Measurements from ENCODE around the gene TEX51.

TEX51 gene

GRCh38 chr2:126879348-126880298 is 19.1 kb upstream of the TEX51 start:
- no peak for DNase-seq

DNA sequence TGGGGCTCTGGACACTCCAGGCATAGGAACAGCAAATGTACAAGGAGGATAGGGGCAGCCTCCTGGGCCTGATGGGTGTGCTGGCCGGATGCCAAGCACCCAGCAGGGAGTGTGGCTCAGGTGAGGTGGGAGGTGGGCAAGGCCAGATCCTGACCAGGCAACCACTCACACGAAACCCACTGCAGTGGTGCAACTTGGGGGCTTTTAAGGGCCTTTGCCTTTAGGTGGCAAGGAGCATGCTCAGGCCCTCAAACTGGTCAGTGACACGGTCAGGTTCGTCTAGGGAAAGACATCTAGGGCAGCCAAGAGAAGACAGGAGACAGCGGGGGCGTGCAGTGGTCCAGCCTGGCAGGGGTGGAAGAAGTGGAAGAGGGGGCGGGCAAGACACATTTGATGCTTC is 18.4 kb upstream of the TEX51 start:
- no peak for DNase-seq

DNA sequence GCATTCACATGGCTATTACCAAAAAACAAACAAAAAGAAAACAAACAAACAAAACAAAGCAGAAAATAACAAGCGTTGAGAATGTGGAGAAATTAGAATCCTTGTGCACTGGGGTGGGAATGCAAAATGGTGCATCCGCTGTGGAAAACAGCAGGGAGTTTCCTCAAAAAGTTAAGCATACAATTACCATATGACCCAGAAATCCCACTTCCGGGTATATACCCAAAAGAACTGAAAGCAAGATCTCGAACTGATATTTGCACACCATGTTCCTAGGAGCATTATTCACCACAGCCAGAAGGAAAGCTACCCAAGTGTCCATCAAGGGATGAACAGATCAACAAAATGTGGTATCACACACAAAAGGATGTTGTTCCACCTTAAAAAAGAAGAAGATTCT is 17.9 kb upstream of the TEX51 start:
- DNase-seq: no peak

DNA sequence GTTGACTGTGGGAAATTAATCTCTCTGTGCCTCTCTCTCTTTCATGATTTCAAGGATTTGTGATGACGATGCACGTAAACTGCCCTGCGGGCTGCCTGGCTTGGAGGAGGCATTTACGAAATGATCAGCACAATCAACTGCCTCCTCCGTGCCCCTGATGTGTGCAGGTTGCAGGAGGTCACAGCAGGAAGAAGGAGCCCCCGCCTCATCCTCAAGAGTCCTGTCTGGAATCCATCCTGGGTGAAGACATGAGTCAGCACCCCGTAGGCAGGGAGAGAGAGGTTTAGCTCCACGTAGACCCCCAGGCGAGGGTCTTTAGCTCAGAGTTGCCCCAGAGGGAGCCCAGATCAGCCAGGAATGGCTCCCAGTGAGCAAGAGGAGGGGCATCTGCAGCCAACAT is 17.1 kb upstream of the TEX51 start:
- DNase-seq: no peak

DNA sequence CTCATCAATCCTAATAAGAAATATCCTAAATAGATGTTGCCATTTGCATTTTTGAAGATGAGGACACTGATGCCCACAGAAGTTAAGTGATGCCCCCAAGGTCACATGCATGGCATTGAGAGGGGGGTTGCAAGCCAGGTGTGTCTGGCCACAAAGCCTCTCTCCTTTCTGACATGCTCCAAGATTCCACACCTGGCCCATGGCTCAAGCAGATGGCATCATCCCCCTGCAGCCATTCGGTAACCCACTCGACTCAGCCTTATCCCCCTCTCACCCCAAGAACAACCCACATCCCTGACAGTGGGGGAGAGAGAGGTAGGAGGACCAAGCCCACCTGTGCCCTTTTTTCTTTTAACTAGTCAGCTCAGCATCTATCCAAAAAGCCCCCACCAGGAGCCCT is 16.5 kb upstream of the TEX51 start:
- DNase-seq: no peak

- no peak for DNase-seq
Observed at GRCh38 chr2:126882736-126883665, 15.7 kb upstream of the TEX51 start.

DNA sequence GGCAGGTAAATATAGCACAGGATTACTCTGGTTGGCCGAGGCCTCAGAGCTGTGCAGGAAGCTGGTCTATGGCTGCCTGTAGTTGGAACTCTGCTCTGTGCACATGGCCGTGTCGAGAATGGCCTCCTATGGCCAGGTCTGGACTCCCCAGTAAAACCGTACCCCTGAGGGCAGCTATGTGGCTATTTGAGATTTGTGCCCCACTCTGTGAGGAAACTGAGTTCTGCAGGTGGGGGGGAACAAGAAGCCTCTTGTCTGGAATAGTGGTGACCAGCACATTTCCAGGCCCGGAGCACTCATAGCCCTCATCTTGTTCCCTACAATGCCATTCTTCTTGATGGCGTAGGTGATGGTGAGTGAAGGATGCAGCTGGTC is 15.0 kb upstream of the TEX51 start:
- DNase-seq: no peak

- no peak for DNase-seq
Observed at GRCh38 chr2:126884861-126885750, 13.6 kb upstream of the TEX51 start.

DNA sequence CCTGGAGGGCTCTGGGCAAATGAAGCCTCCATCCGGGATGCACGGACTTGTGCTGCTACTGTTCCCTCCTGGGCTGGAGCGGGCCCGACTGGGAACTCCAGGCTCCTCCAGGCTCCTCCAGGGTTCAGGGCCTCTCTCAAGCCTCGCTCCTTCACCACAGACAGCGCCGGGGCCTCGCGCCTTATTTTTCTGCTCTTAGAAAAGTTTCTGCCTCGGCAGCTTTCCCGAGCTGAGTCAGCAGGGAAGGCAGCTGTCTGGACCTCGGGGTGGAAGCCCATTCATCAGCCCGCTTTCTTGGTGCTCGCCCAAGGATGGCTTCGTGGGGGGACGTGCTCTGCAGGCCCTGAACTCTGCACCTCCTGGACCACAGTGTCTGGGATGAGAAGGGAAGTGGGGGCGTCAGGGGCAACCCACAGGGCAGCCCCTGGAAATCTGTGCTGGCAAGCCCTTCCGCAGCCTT is 12.9 kb upstream of the TEX51 start:
- no peak for DNase-seq

DNA sequence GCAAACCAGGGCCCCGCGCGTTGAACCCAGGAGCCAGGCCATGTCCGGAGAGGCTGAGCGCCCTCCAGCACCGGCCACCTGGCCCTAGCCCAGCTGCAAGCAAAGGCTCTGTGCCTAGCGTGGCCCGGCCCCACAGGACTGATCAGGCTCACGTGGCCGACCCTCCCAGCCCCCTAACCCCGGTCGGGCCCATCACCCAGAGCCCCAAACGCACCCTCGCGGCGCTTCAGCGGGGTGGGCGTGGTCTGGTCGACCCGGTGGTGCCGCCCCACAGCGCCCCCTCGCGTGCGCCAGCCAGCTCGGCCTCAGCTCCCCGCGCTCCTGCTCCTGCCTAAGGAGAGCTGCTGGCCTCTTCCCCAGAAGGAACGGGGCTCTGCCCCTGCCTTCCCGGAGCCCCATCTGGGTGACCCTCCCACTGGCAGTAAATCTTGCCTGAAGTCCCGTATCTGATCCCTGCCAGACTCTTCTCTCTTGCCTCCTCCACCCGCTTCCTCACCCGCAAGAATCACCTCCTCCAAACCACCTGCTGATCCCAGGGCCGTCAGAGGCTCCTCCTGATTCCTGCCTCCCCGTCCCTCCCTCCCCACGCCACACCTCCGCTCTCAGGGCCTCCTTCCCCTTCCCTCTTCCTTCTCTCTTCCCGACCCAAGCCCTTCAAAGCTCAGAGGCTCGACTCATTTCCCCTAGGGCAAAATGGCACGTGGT is 12.3 kb upstream of the TEX51 start:
- DNase-seq: no peak

GRCh38 chr2:126886916-126887280 is 11.8 kb upstream of the TEX51 start:
- no peak for DNase-seq

GRCh38 chr2:126887506-126887905 is 11.2 kb upstream of the TEX51 start:
- DNase-seq: no peak

GRCh38 chr2:126888046-126888445 is 10.6 kb upstream of the TEX51 start:
- DNase-seq: no peak

- no peak for DNase-seq
Observed at GRCh38 chr2:126889071-126889470, 9.6 kb upstream of the TEX51 start.

DNA sequence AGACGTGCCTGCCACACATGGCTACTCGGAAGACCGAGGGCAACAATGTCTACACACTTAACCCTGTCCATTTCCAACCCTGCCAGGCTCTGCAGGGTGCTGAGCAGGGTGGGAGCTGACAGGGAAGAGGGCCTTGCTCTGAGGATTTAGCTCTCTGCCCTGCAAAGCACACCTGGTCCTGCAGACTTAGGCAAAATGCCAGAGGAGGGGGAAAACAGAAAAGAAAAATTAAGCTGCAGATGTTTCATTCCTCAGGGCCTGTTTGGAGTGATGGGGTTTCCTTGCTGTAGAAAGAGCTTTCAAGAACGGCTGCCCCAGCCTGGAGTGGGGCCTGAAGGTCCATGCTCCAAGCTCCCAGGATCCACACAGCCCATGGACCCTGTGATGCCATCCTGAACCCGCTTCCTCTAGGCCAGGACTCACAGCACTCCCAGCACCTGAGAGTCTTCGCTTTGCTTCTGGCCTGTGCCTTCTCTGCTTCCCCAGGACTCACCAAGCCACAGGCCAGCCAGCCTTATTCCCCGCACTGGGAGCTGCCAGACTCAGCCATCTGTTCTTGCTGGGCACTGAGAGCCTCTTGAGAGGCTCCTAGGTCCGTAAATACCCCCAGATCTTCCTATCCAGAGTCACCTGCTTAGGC is 9.1 kb upstream of the TEX51 start:
- no peak for DNase-seq

DNA sequence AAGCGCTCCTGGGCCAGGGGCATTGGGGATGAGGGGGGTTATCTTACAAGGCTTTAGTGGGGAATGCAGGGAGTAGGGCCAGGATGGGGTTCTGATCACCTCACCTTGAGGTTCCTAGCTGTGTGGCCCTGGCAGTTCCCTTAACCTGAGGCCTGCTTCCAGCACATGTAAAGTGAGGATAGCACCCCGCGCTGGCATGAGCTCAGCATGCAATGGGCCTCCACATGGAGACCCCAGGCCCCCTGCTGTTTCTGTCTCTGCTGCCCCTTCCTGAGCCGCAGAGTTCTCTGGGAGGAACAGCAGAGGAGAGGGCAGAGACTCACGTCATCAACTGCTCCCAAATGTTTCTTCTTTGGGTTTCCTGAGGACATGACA is 8.6 kb upstream of the TEX51 start:
- no peak for DNase-seq

- DNase-seq: no peak
Observed at GRCh38 chr2:126890551-126891450, 7.9 kb upstream of the TEX51 start.

DNA sequence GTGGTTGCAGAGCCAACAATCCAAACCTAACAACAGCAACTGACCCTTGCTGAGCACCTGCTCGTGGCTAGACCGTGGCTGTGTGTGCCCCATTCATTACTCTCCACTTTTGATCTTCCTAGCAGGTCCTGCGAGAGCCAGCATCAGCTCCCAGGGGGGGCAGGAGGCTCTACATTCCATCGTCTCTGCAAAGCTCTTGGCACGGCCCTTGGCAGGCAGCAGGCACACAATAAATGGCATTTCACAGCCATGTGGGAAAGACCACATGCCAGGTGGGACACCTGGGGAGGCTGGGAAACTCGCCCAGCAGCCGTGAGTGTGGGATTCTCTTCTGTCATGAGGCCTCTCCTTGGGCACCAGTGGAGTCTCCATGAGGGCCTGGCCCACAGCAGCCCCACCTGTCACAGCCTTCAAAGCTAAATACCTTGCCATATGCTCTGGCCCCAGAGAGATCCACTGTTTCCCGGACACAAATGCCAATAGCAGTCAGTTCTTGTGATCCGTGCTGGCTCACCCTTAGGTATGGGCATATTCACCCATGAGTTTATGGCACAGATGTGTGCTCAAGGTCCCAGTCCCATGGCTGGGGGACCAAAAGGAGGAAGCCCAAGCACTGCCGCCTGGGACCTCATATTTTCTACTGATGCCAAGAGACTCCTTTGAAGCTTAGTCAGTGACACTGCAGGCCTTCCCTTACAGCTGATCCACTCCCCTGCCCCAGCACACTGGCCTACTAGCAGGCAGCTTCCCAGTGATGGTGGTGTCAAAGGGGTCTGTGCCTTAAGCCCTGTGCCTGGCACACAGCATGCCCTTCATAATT is 6.8 kb upstream of the TEX51 start:
- no peak for DNase-seq

GRCh38 chr2:126893153-126893552 is 5.5 kb upstream of the TEX51 start:
- no peak for DNase-seq

GRCh38 chr2:126893606-126894005 is 5.1 kb upstream of the TEX51 start:
- no peak for DNase-seq

Data from cortex of kidney (tissue), 1 donor.